Pancreas (tissue), 10 donors: ENCODE data around the gene PDZD7. TPM values are rescaled to one million over a fixed set of nuclear protein-coding genes. Genes with fewer than 3 reads are reported as not detected.

ENCODE experiments used
- ATAC-seq, 4 donors: fragments of 200-7000 bp; cut with Tn5 transposase; one replicate each; pipeline versions ENCODE4 v1.8.0 to v1.9.1; 2020; ENCODE audit warnings: mild to moderate bottlenecking in 4 of 4, moderate library complexity in 4 of 4
- DNase-seq, 6 donors: peaks; one replicate each; pipeline ENCODE4 v3.0.0-alpha.2; 2020
- FAIRE-seq: peaks from 2 replicates; lab custom pipeline; 2012; peaks lifted over from hg19 to GRCh38; lab: Jason Lieb, UNC
- H3K27ac ChIP-seq, 4 donors: fragments of 200-600 bp; sonication (generic); 1 replicate in 3 of 4; 2 replicates in 1 of 4; pipeline versions ENCODE4 v1.5.0 to v1.8.0; 2020
- H3K27me3 ChIP-seq, 4 donors: fragments of 200-600 bp; one replicate each; pipeline ENCODE4 v1.8.0; 2021
- H3K36me3 ChIP-seq, 3 donors: fragments of 200-600 bp; sonication (generic) in 1 of 3; one replicate each; pipeline versions ENCODE4 v1.5.0 to v1.8.0; 2020 to 2021
- H3K4me1 ChIP-seq, 3 donors: fragments of 200-600 bp; one replicate each; pipeline ENCODE4 v1.8.0; 2021
- H3K4me3 ChIP-seq, 4 donors: fragments of 200-600 bp; sonication (generic) in 2 of 4; one replicate each; pipeline versions ENCODE4 v1.5.0 to v1.8.0; 2020 to 2021
- H3K9me3 ChIP-seq, 4 donors: fragments of 200-600 bp; one replicate each; pipeline ENCODE4 v1.8.0; 2021
- WGBS, 2 donors: extraction: QIAGEN DNeasy Blood & Tissue Kit; methylation state at CpG; one replicate each; pipeline ENCODE4 v1.1.7; 2013; 5-methylcytosine and 5-hydroxymethylcytosine counted together
- intact Hi-C, 3 donors: fragments of 100-400 bp; cut with DNase I; formaldehyde crosslinking; loops; one replicate each; pipeline versions ENCODE4 v1.11.1 to v1.14.2; 2022
- polyA plus RNA-seq, 2 donors: library from polyadenylated mRNA; stranded (reverse); fragments of 200-250 nt; gene quantifications; one replicate each; pipeline ENCODE4 v1.2.3, GENCODE V29; 2013
- total RNA-seq, 6 donors: library from RNA; stranded (reverse); fragmentation: NEBNext Ultra II Directional in 4 of 6; extraction: Animal tissue kit (Norgen Biotek cat#: 25700) in 4 of 6; gene quantifications; one replicate each; pipeline versions ENCODE4 v1.2.1 to v1.2.4, GENCODE V29; 2021 to 2023
- TF ChIP-seq, protein P1 (sequence below), 4 donors: fragments of 200-600 bp; sonication (generic) in 3 of 4; IDR thresholded peaks; one replicate each; pipeline versions ENCODE4 v1.5.0 to v1.8.0; 2021; ENCODE audit warnings: antibody characterized with exemption in 4 of 4
- donor health status: healthy with polysubstance abuse.
- donor health status: DM: no; HTN: no; CAD: no; lungs with moderate emphysema.
- donor health status: DM: no; HTN: no; CAD: no.
- donor health status: control.
- donor health status: control.
- donor health status: Bipolar disorder and iron deficiency.
- donor health status: DM: yes; HTN: yes; CAD: no.
- donor health status: DM: no; HTN: no; CAD: no.
- donor health status: DM: no; HTN: no; CAD: no.
- donor health status: DM: yes; HTN: yes; CAD: no.

The PDZD7 gene
- total and polyA plus RNA-seq, 8 donors = 0.18 to 0.99 (median 0.38) TPM

DNA sequence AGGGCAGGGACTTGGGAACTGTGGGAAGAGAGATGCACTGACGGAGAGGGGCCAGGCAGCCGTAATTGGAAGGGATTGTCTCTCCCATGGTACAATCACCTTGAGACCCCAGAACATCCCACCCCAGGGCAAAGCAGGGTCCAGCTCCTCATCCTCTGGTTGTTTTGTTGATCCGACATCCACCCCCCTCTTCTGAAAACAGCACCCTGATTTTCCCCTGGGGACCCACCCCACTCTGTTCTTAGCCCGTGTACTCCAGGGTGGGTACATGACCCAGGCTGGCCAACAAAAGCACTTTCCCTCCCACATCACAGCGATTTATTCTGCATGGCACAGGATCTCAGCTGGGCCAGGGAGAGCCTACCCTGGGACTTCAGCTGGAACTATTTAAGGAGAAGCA is 14.1 kb downstream of the PDZD7 start:
- DNase-seq (no peak), FAIRE-seq (no peak), ATAC-seq (no peak)
- Histone ChIP-seq H3K9me3 (no peaks in the 10 kb centered on the region), H3K4me1 (peaks cover 0 to 5% (median 0%) of the 10 kb centered on the region in 3 donors), H3K27ac (no peak overlapping the region), H3K27me3 (no peaks in the 10 kb centered on the region), H3K4me3 (no peak overlapping the region), H3K36me3 (no peaks in the 10 kb centered on the region)
- WGBS, 2 donors = 56 to 69% methylated on average over 4 to 5 of the region's 5 CpGs
- intact Hi-C loops = no loop called here
- TF ChIP-seq, protein P1, sequence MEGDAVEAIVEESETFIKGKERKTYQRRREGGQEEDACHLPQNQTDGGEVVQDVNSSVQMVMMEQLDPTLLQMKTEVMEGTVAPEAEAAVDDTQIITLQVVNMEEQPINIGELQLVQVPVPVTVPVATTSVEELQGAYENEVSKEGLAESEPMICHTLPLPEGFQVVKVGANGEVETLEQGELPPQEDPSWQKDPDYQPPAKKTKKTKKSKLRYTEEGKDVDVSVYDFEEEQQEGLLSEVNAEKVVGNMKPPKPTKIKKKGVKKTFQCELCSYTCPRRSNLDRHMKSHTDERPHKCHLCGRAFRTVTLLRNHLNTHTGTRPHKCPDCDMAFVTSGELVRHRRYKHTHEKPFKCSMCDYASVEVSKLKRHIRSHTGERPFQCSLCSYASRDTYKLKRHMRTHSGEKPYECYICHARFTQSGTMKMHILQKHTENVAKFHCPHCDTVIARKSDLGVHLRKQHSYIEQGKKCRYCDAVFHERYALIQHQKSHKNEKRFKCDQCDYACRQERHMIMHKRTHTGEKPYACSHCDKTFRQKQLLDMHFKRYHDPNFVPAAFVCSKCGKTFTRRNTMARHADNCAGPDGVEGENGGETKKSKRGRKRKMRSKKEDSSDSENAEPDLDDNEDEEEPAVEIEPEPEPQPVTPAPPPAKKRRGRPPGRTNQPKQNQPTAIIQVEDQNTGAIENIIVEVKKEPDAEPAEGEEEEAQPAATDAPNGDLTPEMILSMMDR (IDR thresholded peaks at IDR 0.05) = no peak

DNA sequence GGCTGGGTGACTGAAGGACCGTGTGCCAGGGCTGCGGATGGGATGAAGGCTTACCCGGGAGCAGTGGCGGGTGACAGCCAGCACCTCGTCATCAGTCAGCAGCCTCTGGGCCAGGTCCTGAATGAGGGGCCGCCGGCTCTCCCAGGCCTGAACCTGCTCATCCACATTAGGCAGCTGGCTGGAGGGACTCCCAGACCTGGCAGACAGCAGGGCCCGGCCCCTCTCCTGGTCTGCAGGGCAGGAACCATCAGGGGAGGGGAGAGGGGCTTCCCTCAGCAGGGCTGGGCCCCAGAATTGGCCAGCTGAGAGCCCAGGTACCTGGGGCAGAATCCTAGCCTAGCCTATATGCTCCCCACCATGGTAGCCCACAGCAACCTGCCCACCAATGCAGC is 15.4 kb downstream of the PDZD7 start:
- intact Hi-C loops = no loop called here
- no peak for FAIRE-seq

DNA sequence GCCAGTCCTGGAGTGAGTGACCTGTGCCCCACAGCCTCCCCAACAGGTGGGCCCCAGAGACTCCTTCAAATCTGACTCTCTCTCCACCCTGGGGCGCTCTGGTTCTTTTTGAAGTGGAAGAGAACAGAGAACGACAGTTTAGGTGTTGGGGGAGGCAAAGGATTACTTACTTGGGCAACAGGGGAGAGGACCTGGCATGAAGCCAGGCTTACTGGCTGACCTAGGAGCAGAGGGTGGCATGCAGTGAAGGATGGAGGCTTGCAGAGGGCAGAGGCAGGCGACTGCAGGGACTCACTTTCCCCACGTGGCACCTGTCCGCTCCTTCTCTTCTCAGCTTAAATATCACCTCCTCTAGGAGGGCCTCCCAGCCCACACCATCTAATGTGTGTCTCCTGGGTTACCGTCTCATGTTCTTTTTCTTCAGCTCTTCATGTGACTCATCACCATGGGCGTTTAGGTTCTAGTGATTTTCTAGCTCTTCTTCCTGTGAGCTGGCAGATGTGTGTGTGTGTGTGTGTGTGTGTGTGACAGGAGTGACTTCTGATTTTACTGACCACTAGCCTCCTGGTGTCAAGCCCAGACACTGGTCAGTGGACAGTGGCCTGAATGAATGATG is 15.9 kb downstream of the PDZD7 start:
- Histone ChIP-seq H3K27me3 (no peaks in the 10 kb centered on the region), H3K27ac (no peak overlapping the region), H3K4me3 (no peak overlapping the region), H3K9me3 (no peaks in the 10 kb centered on the region), H3K36me3 (no peaks in the 10 kb centered on the region), H3K4me1 (peaks cover 0 to 5% (median 0%) of the 10 kb centered on the region in 3 donors)
- ATAC-seq (no peak), FAIRE-seq (no peak), DNase-seq (peak in 1 of 6 donors; percentile 52)
- WGBS, 2 donors = 35 to 40% methylated on average over 7 of the region's 7 CpGs
- intact Hi-C loops = no loop called here
- TF ChIP-seq, protein P1 (IDR thresholded peaks at IDR 0.05) = no peak

More for the DNA sequence above, 15.4 kb downstream of the PDZD7 start:
- Histone ChIP-seq H3K27me3 (no peaks in the 10 kb centered on the region), H3K4me3 (no peak overlapping the region), H3K36me3 (no peaks in the 10 kb centered on the region), H3K4me1 (peaks cover 0 to 5% (median 0%) of the 10 kb centered on the region in 3 donors), H3K9me3 (no peaks in the 10 kb centered on the region), H3K27ac (no peak overlapping the region)
- 69 to 82% methylated on average over 8 of the region's 8 CpGs for WGBS, 2 donors
- ATAC-seq (no peak), DNase-seq (no peak)
- TF ChIP-seq, protein P1 (IDR thresholded peaks at IDR 0.05) = no peak

DNA sequence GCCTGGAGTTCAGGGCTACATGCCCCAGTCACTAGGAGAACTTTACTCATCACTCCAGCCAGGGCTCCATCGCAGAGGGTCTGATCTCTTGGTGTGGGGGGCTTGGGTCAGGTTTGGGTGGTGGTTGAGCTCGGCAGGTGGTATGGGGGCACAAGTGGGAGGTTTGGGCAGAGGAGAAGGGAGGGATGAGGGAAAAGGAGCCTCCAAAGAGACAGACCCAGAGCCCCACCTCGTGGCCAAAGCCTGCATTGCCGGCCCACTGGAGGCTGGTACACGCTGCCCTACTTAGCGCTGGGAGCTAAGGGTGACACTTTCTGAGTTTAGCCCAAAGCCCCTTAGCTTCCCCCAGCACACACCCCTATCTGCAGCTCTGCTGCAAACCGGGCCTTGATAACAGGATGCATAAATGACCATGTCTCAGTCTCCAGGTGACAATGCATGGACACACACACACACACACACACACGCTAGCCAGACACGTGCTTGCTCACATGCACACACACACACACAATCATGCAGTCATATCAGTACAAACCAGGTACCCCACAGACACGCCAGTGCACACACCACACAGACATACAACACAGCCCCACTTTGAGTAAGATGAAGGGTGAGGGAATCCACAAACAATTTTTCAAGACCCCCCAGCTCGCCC is 16.6 kb downstream of the PDZD7 start:
- peak in 5 of 6 donors; percentile 58 to 95 (median 82) for DNase-seq
- H3K36me3 ChIP-seq = no peaks in the 10 kb centered on the region
- no peak for FAIRE-seq
- no peak overlapping the region for H3K4me3 ChIP-seq
- H3K9me3 ChIP-seq = no peaks in the 10 kb centered on the region
- peak; percentile 63 to 83 (median 80) for ATAC-seq
- no peaks in the 10 kb centered on the region for H3K27me3 ChIP-seq
- intact Hi-C loops = no loop called here
- no peak overlapping the region for H3K27ac ChIP-seq
- TF ChIP-seq, protein P1 (IDR thresholded peaks at IDR 0.05) = peak; percentile 73 to 85 (median 79)
- whole genome bisulfite sequencing, 2 donors = 12 to 13% methylated on average over 11 of the region's 11 CpGs
- H3K4me1 ChIP-seq = peaks cover 0 to 5% (median 0%) of the 10 kb centered on the region in 3 donors

DNA sequence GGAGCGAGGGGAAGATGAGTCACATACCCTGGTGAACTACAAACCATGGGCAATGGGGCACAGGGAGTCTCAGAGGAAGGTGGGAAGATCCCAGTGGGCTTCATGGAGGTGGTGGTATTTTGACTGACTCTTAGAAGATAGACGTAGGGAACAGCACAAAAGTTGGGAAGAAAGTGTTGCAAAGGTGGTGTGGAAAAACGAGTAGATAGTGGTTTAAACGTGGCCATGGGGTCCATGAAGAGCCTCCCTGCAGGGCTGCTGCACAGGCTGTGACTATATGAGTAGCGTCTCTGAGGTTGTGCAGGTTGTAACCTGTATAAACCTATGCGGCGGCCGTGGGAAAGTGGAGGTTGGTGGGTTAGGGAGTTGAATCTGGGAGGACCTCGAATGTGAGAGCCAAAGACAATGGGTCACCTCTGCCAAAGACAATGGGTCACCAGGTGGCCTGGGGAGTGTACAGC is 17.5 kb downstream of the PDZD7 start:
- Histone ChIP-seq H3K4me3 (no peak overlapping the region), H3K27ac (no peak overlapping the region), H3K4me1 (peaks cover 0 to 5% (median 0%) of the 10 kb centered on the region in 3 donors), H3K27me3 (no peaks in the 10 kb centered on the region), H3K9me3 (no peaks in the 10 kb centered on the region), H3K36me3 (no peaks in the 10 kb centered on the region)
- intact Hi-C loops = no loop called here
- DNase-seq = peak in 1 of 6 donors; percentile 18
- TF ChIP-seq, protein P1 (IDR thresholded peaks at IDR 0.05) = no peak
- no peak for FAIRE-seq
- 28 to 32% methylated on average over 9 of the region's 9 CpGs for WGBS, 2 donors
- no peak for ATAC-seq
